ENCODE results near the gene PTCH2. TPM values are rescaled to one million over a fixed set of nuclear protein-coding genes. Genes with fewer than 3 reads are reported as not detected.

Gene PTCH2
- total and polyA plus RNA-seq, 2 of the 13 experiments (the other 11 are each of a cell fraction or from before 2014, with no cell fraction given): 0.60 to 1.5 TPM

GRCh38 chr1:44807364-44808062 lies 35.5 kb downstream of the PTCH2 start (continued):
- TF ChIP-seq ZNF615 (CRISPR knock-in tag; IDR thresholded peaks at IDR 0.05; ENCODE audit: borderline replicate concordance) (0 out of 2 replicates have a peak, but pooled peaks have one; percentile 12), MED1 (CRISPR knock-in tag; IDR thresholded peaks at IDR 0.05) (peak; percentile 85), SRSF4 (IDR thresholded peaks at IDR 0.05; ENCODE audit: low read depth, low read length, poor library complexity, severe bottlenecking) (no peak), JUN (CRISPR knock-in tag; IDR thresholded peaks at IDR 0.05) (peak; percentile 85), JARID2 (CRISPR knock-in tag; IDR thresholded peaks at IDR 0.05; ENCODE audit: insufficient replicate concordance) (no peak), MXI1 (IDR thresholded peaks at IDR 0.05; ENCODE audit: borderline replicate concordance, low read depth, low read length) (peak; percentile 98), CAMTA2 (CRISPR knock-in tag; IDR thresholded peaks at IDR 0.05; ENCODE audit: borderline replicate concordance) (peak; percentile 33; the same call in 1 of the 2 replicates), ONECUT2 (CRISPR knock-in tag; IDR thresholded peaks at IDR 0.05) (no peak), ZNF7 (CRISPR knock-in tag; IDR thresholded peaks at IDR 0.05) (no peak), ZBTB4 (CRISPR knock-in tag; IDR thresholded peaks at IDR 0.05; ENCODE audit: borderline replicate concordance) (0 out of 2 replicates have a peak, but pooled peaks have one; percentile 73), ZNF780A (CRISPR knock-in tag; IDR thresholded peaks at IDR 0.05) (no peak), MAX (IDR thresholded peaks at IDR 0.05) (peak; percentile 99), KMT2B (CRISPR knock-in tag; IDR thresholded peaks at IDR 0.05) (no peak; the same call in 1 of the 2 replicates), ZNF280D (CRISPR knock-in tag; IDR thresholded peaks at IDR 0.05) (peak; percentile 28; the same call in 1 of the 2 replicates), HMGXB3 (CRISPR knock-in tag; IDR thresholded peaks at IDR 0.05; ENCODE audit: borderline replicate concordance) (peak; percentile 72; the same call in 1 of the 2 replicates), ZNF496 (CRISPR knock-in tag; IDR thresholded peaks at IDR 0.05; ENCODE audit: insufficient replicate concordance) (no peak), GTF2F1 (IDR thresholded peaks at IDR 0.05; ENCODE audit: low read length) (peak; percentile 15; the same call in 1 of the 2 replicates), ZNF30 (CRISPR knock-in tag; IDR thresholded peaks at IDR 0.05) (peak; percentile 41; the same call in 1 of the 2 replicates)

Measured in HepG2 (cell line).